SU-DHL-6 (cell line): ENCODE results near the gene RNF186.

Experiments
- EZH2phosphoT487 ChIP-seq: fragments of 200-600 bp; sonication (generic), shearing (Covaris generic); conservative IDR thresholded peaks from 2 replicates; pipeline ENCODE4 v1.6.1; 2018; ENCODE audit warnings: mild to moderate bottlenecking, antibody characterized with exemption, low read length, moderate library complexity, mixed read lengths
- TF ChIP-seq, protein P1 (sequence below): fragments of 200-600 bp; sonication (generic); IDR thresholded peaks from one replicate; pipeline ENCODE4 v1.5.1; 2017; ENCODE audit warnings: antibody characterized with exemption, mild to moderate bottlenecking, low read length, moderate library complexity; ENCODE audit not compliant: insufficient read depth, poor library complexity, severe bottlenecking

- TF ChIP-seq, protein P1, sequence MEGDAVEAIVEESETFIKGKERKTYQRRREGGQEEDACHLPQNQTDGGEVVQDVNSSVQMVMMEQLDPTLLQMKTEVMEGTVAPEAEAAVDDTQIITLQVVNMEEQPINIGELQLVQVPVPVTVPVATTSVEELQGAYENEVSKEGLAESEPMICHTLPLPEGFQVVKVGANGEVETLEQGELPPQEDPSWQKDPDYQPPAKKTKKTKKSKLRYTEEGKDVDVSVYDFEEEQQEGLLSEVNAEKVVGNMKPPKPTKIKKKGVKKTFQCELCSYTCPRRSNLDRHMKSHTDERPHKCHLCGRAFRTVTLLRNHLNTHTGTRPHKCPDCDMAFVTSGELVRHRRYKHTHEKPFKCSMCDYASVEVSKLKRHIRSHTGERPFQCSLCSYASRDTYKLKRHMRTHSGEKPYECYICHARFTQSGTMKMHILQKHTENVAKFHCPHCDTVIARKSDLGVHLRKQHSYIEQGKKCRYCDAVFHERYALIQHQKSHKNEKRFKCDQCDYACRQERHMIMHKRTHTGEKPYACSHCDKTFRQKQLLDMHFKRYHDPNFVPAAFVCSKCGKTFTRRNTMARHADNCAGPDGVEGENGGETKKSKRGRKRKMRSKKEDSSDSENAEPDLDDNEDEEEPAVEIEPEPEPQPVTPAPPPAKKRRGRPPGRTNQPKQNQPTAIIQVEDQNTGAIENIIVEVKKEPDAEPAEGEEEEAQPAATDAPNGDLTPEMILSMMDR = no peak
- no peak for TF ChIP-seq EZH2phosphoT487
These were observed 14.8 kb downstream of the RNF186 start for GRCh38 chr1:19800076-19800804.
